Glutamatergic neuron (in vitro differentiated cells): ENCODE results near the gene CFAP157. TPM values are rescaled to one million over a fixed set of nuclear protein-coding genes. Genes with fewer than 3 reads are reported as not detected.

Source experiments
- DNase-seq: peaks from one replicate; pipeline ENCODE4 v3.0.0; 2022
- H3K27ac Mint-ChIP-seq: one replicate; pipeline ENCODE4 v1.8.0; 2020; ENCODE audit warnings: mild to moderate bottlenecking, mixed read lengths, inconsistent platforms; ENCODE audit not compliant: unreplicated experiment
- H3K27me3 Mint-ChIP-seq: one replicate; pipeline ENCODE4 v1.8.0; 2020; ENCODE audit warnings: mild to moderate bottlenecking, moderate library complexity, mixed read lengths, inconsistent platforms; ENCODE audit not compliant: unreplicated experiment
- H3K36me3 Mint-ChIP-seq: one replicate; pipeline ENCODE4 v1.8.0; 2020; ENCODE audit warnings: mild to moderate bottlenecking, mixed read lengths, inconsistent platforms; ENCODE audit not compliant: unreplicated experiment
- H3K4me1 Mint-ChIP-seq: one replicate; pipeline ENCODE4 v1.8.0; 2020; ENCODE audit warnings: mild to moderate bottlenecking, low read depth, mixed read lengths, inconsistent platforms; ENCODE audit not compliant: unreplicated experiment
- H3K4me3 Mint-ChIP-seq: one replicate; pipeline ENCODE4 v1.8.0; 2020; ENCODE audit warnings: mild to moderate bottlenecking, mixed read lengths, inconsistent platforms; ENCODE audit not compliant: unreplicated experiment
- H3K9me3 Mint-ChIP-seq: one replicate; pipeline ENCODE4 v1.8.0; 2020; ENCODE audit warnings: mild to moderate bottlenecking, moderate library complexity, mixed read lengths, inconsistent platforms; ENCODE audit not compliant: unreplicated experiment
- total RNA-seq: library from RNA; stranded (reverse); fragmentation: NEBNext Ultra II Directional; extraction: Animal tissue kit (Norgen Biotek cat#: 25700); gene quantifications from one replicate; pipeline ENCODE4 v1.2.1, GENCODE V29; 2021; ENCODE audit not compliant: unreplicated experiment
- TF ChIP-seq, protein P1 (sequence below): fragments of 200-600 bp; sonication (generic); IDR thresholded peaks from one replicate; pipeline ENCODE4 v1.5.0; 2021; ENCODE audit not compliant: partially characterized antibody, unreplicated experiment

The CFAP157 gene
- total RNA-seq, 1 donor from 2014 or later: 0.61 TPM

DNA sequence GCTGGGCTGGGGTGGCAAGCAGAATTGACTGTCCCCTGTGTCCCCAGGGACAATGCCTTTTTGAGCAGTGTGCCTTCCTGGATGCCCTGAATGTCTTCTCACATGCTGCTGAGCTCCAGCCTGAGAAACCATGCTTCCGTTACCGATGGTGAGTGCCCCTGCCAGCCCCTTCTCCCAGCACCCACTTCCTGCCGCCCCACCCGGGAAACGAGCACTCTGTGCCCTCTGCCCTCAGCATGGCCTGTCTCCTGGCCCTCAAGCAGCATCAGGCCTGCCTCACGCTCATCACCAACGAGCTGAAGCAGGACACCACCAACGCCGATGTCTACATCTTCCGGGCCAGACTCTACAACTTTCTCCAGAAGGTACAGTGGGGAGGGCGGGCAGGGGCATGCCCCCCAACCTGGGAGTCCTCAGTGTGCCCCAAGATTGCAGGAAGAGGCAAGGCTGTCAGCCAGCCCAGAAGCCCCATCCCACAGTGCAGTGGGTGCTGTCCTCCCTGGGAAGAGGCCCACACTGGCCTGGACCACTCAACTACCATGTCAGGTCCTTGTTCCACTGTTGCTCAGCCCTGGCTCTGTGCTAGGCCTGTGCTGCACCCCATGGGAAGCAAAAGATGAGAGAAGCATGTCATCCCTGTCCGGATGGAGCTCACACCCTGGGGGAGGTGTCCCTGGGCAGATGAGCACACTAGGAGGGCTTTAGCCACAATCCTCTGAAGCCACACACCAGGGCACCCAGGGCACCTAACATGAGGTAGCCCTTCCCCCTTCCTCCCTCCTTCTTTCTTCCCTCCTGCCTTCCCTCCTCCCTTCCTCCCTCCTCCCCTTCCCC, 13.5 kb downstream of the CFAP157 start:
- Mint-ChIP-seq H3K27me3 (peaks cover 7% of the 10 kb centered on the region), H3K4me1 (peaks cover 2% of the 10 kb centered on the region), H3K27ac (no peak overlapping the region), H3K4me3 (no peak overlapping the region), H3K36me3 (no peaks in the 10 kb centered on the region), H3K9me3 (peaks cover 7% of the 10 kb centered on the region)
- TF ChIP-seq, protein P1, sequence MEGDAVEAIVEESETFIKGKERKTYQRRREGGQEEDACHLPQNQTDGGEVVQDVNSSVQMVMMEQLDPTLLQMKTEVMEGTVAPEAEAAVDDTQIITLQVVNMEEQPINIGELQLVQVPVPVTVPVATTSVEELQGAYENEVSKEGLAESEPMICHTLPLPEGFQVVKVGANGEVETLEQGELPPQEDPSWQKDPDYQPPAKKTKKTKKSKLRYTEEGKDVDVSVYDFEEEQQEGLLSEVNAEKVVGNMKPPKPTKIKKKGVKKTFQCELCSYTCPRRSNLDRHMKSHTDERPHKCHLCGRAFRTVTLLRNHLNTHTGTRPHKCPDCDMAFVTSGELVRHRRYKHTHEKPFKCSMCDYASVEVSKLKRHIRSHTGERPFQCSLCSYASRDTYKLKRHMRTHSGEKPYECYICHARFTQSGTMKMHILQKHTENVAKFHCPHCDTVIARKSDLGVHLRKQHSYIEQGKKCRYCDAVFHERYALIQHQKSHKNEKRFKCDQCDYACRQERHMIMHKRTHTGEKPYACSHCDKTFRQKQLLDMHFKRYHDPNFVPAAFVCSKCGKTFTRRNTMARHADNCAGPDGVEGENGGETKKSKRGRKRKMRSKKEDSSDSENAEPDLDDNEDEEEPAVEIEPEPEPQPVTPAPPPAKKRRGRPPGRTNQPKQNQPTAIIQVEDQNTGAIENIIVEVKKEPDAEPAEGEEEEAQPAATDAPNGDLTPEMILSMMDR: no peak
- no peak for DNase-seq

DNA sequence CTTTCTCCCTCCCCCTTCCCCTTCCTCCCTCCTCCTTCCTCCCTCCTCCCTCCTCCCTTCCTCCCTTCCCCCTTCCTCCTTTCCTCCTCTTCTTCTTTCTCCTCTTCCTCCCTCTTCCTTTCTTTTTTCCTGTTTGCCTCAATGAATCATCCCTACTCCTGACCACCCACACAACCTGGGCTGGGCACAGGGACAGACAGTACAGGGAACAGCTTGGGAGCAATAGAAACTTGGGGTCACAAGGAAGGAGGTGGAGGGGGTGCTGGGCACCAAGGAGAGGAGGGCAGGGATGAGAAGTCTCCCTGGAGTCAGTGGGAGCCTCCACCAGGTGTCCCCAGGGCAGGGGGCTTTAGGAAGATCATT, 14.1 kb downstream of the CFAP157 start:
- peaks cover 6% of the 10 kb centered on the region for H3K27me3 Mint-ChIP-seq
- TF ChIP-seq, protein P1: no peak
- H3K4me3 Mint-ChIP-seq: no peak overlapping the region
- no peak overlapping the region for H3K27ac Mint-ChIP-seq
- no peaks in the 10 kb centered on the region for H3K36me3 Mint-ChIP-seq
- peaks cover 2% of the 10 kb centered on the region for H3K4me1 Mint-ChIP-seq
- no peak for DNase-seq
- peaks cover 5% of the 10 kb centered on the region for H3K9me3 Mint-ChIP-seq

DNA sequence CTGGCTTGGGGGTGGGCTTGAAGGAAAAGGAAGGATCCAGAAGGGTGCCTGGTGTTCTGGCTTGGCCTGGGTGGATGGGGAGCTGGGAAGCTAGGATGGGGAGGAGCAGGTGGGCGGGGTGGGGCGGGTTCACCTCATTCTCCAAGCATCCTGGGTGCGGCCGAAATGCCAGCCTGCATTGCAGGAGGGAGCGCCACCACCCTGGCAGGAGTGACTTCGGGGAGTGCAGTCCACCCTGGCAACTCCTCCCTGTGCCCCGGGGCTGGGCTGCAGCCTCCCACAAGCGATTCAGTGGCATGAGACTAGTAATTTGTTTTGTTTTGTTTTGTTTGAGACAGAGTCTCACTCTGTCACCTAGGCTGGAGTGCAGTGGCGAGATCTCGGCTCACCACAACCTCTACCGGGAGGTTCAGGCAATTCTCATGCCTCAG, 14.6 kb downstream of the CFAP157 start:
- H3K27me3 Mint-ChIP-seq: peaks cover 6% of the 10 kb centered on the region
- DNase-seq: no peak
- no peaks in the 10 kb centered on the region for H3K36me3 Mint-ChIP-seq
- peaks cover 1% of the 10 kb centered on the region for H3K9me3 Mint-ChIP-seq
- H3K27ac Mint-ChIP-seq: no peak overlapping the region
- no peak overlapping the region for H3K4me3 Mint-ChIP-seq
- TF ChIP-seq, protein P1: no peak
- H3K4me1 Mint-ChIP-seq: no peaks in the 10 kb centered on the region

DNA sequence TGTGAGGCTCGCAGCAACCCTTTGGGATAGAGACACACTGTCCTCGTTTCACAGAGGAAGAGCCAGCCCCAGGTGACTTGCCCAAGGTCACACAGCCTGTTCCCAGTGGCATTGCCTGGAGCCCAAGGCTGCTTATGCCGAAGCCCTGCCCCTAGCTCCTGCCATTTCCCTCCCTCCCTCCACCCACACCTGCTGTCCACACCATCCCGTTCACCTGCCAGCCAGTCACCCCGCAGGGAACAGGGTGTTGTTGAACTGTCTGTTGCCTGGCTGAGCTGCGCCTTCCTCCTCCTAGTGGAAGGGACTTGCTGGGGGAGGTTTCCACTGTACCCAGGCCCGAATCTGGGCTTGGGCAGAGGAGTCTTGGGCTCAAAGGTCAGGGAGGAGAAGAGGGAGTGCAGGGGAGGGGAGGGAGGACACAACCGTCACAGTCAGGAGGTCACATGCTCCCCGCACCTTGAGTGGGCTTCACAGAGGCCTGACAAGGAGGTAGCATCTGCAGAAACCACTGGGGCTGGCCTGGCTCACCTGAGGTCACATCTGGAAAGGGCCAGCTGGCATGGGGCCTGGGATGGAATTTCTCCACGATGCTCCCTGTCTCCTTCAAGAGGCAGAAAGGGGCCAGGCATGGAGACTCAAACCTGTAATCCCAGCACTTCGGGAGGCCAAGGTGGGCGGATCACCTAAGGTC, 15.4 kb downstream of the CFAP157 start:
- peaks cover 6% of the 10 kb centered on the region for H3K27me3 Mint-ChIP-seq
- H3K36me3 Mint-ChIP-seq: no peaks in the 10 kb centered on the region
- H3K4me1 Mint-ChIP-seq: peaks cover 1% of the 10 kb centered on the region
- H3K9me3 Mint-ChIP-seq: peaks cover 1% of the 10 kb centered on the region
- H3K27ac Mint-ChIP-seq: no peak overlapping the region
- DNase-seq: no peak
- TF ChIP-seq, protein P1: no peak
- no peak overlapping the region for H3K4me3 Mint-ChIP-seq

DNA sequence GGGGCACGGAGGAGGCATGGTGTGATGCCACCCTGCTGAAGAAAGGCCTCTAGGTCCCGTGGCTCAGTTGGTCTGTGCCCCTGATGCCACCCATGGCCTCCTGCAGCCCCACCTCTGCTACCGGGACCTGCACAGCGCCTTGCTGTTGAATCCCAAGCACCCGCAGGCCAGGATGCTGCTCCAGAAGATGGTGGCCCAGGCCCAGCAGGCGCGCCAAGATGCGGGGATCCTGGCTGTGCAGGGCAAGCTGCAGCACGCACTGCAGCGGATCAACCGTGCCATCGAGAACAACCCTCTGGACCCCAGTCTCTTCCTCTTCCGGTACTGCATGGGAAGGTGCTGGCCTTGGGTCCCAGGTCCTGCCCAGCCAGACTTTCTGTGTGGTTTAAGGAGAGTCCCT, 16.2 kb downstream of the CFAP157 start:
- H3K27me3 Mint-ChIP-seq: peaks cover 6% of the 10 kb centered on the region
- TF ChIP-seq, protein P1: no peak
- H3K4me1 Mint-ChIP-seq: peaks cover 2% of the 10 kb centered on the region
- peaks cover 1% of the 10 kb centered on the region for H3K9me3 Mint-ChIP-seq
- H3K36me3 Mint-ChIP-seq: no peaks in the 10 kb centered on the region
- H3K27ac Mint-ChIP-seq: no peak overlapping the region
- no peak overlapping the region for H3K4me3 Mint-ChIP-seq
- no peak for DNase-seq
